Stimulated activated naive CD4-positive, alpha-beta T cell treated with Interleukin-2 at 50 U/mL for 16 hours (primary cell): ENCODE measurements around the gene TIMELESS.
"Not testable (repeated sequence)": the region's sequence is repeated elsewhere in the genome, so short reads cannot be mapped to it uniquely, and the experiment has no call there.

ENCODE experiments used
- DNase-seq: peaks from one replicate; lab custom pipeline; 2025; lab: John Stamatoyannopoulos, UW

Gene TIMELESS

DNA sequence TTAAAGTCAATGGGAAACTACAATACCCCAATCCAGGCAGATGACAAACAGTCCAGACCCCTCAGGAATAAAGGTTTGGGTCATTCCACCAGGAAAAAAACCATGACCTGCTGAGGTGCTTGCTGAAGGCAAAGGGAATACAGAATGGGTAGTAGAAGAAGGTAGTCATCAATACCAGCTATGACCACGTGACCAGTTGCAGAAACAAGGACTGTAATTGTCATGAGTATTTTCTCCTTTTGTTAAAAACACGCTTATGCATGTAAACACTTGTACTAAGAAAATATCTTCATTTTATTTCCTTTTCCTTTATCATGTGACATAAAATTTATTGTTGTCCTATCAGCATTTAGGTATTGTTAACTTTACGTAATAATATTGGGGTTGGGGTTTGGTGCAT, 45.0 kb downstream of the TIMELESS start:
- DNase-seq: not testable (repeated sequence)

- DNase-seq: not testable (repeated sequence)
Observed at GRCh38 chr12:56401612-56402011, 47.6 kb downstream of the TIMELESS start.

GRCh38 chr12:56401125-56401524, 48.1 kb downstream of the TIMELESS start:
- DNase-seq: not testable (repeated sequence)

- not testable (repeated sequence) for DNase-seq
Observed at GRCh38 chr12:56399466-56399865, 49.8 kb downstream of the TIMELESS start.

DNA sequence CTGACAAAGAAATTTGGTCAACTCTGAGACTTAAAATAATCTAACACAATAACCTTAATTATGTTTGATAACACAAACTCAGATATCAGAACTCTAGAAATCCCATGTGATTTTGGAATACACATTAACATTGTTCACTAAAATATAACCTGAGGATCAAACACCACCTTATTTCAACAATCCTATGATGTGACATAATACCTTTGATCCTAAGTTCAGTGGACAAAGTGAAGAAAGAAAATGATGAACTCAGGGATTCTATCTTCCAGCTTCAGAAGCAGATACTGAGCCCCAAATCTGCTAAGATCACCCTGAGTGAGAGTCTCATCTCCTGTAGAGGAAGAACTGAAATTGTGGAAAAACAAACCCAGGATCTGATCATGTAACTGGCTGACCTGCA, 50.9 kb downstream of the TIMELESS start:
- DNase-seq: no peak

DNA sequence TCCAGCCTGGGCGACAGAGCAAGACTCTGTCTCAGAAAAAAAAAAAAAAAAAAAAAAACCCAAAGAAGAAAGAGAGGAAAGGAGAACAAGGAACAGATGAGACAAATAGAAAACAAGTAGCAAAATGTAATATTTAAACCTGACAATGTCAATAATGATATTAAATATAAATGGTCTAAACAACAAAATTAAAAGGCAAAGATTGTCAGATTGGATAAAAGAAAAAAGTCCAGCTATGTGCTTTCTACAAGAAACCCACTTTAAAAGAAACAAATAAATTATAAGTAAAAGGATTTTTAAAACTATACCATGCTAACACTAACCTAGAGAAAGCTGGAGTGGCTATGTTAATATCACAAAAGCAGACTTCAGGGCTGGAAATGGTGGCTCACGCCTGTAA, 56.9 kb downstream of the TIMELESS start:
- DNase-seq: no peak

DNA sequence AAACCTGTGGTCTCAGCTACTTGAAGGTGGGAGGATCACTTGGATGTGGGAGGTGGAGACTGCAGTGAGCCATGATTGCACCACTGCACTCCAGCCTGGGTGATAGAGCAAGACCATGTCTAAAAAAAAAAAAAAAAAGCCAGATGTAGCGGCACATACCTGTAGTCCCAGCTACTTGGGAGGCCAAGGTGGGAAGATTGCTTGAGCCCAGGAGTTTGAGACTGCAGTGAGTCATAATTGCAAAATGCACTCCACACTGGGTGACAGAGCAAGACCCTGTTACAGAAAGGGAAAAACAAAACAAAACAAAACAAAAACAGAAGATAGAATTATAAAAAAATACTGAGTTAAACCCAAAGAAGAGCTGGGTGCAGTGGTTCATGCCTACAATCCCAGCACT, 57.5 kb downstream of the TIMELESS start:
- no peak for DNase-seq

DNA sequence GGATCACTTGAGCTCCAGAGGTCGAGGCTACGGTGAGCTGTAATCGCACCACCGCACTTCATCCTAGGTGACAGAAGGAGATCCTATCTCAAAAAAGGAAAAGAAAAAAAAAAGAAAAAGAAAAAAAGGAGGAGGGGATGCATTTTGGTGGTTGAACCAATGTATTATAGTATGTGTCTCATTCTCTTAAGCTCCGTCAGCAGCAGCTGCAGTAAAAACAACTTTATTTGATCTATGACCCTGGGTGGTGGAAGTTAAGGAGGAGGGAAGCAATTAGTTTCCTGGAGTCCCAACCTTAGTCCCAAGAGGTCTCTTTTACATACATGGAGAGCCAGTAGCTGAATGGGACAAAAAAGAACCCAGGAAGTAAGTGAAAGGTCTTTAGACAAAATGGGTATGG, 59.8 kb downstream of the TIMELESS start:
- DNase-seq: no peak

DNA sequence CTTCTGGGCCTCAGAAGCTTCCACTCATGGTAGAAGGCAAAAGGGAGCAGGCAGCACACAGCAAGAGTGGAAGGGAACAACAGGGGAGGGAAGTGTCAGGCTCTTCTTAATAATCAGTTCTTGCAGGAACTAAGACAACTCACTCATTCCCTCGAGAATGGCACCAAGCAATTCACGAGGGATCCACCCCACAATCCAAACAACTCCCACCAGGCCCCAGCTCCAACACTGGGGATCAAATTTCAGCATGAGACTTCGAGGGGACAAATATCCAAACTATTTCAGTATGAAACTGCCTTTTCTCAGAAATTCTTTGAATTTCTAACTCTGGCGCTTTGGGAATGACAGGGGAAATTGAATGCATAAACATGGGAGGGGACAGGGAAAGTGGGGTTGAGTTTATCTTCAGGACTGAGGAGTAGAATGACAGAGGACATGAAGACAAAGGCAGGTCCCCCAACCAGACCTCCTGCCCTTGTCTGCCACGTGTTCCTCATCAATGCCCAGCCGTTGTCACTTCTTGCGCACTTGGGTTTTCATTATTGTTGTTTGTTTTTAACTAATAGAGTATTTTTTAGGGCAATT, 62.0 kb downstream of the TIMELESS start:
- DNase-seq: no peak

GRCh38 chr12:56385873-56386272, 63.4 kb downstream of the TIMELESS start:
- no peak for DNase-seq

GRCh38 chr12:56382611-56383010, 66.6 kb downstream of the TIMELESS start:
- DNase-seq: no peak

DNA sequence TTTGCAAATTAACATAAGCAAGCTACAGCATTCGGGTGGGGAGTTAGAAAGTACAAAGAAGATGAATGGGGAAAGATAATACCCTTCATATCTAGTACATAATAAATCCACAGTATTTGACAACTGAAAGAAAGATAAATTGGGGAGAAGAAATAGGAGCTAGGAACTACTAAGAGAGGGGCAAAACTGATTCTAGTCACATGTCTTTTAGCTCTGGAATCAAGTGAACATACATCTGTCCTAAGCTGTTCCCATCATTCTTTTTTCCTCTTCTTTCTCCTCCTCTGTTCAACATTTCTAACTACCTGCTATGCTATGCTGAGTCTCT, 71.3 kb downstream of the TIMELESS start:
- DNase-seq: no peak

GRCh38 chr12:56377310-56377988, 71.8 kb downstream of the TIMELESS start:
- no peak for DNase-seq

GRCh38 chr12:56375598-56376434, 73.4 kb downstream of the TIMELESS start:
- no peak for DNase-seq

- no peak for DNase-seq
Observed at GRCh38 chr12:56374726-56375597, 74.3 kb downstream of the TIMELESS start.

DNA sequence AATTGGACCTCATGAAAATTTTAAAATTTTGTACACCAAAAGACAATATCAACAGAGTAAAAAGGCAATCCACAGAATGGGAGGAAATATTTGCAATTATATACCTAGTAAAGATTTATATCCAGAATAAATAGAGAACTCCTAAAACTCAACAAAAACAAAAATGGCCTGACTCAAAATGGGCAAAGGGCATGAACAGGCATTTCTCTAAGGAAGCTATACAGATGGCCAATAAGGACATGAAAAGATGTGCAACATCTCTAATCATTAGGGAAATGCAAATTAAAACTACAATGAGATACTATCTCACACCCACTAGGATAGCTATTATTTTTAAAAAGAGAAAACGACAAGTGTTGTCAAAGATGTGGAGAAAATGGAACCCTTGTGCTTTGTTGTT, 75.7 kb downstream of the TIMELESS start:
- DNase-seq: no peak

DNA sequence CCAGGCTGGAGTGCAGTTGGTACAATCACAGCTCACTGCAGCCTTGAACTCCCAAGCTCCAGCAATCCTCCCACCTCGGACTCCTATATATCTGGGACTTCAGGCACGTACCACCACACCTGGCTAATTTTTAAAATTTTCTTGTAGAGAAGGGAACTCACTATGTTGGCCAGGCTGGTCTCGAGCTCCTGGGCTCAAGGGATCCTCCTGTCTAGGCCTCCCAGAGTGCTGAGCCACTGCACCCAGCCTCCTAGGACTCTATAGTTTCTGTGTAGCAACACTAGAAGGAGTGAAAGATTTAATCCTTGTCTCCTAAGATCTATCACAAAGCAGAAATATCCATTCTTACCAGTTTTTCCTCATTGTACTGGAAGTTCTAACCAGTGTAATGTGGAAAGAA, 82.3 kb downstream of the TIMELESS start:
- no peak for DNase-seq
